Effector CD4-positive, alpha-beta T cell (primary cell): Measurements from ENCODE around the gene MDC1.
A peak's percentile ranks its signal among the peaks of the same experiment; 100 is the strongest.

Experiments used
- DNase-seq: peaks from one replicate; pipeline ENCODE4 v3.0.0-alpha.2; 2020

Gene MDC1

GRCh38 chr6:30691208-30691847 lies 25.8 kb downstream of the MDC1 start:
- no peak for DNase-seq

- peak; percentile 61 for DNase-seq
Observed at GRCh38 chr6:30690403-30691207, 26.5 kb downstream of the MDC1 start, which contains the start of gene NRM. Gene NRM (minus strand): TSS chr6:30690984. CDS start chr6:30690974, 10 bp downstream.

DNA sequence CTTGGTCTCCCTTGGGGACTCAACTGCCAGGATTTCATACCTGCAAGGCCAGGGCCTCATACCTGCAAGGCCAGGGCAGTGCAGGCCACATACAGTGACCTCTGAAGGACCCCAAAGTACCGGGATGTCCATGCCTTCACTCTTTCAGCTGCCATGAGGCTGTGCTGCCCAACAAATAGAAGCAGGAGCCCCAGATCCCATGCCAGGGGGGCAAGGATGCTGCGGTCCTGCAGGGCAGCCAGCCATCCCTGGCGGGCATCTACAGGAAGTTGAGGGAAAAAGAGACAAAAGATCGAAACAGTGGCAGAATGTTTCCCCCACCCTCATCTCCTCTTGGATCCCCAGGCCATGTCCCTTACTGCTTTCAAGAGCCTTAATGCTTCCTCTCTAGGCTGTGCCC lies 27.1 kb downstream of the MDC1 start:
- DNase-seq = no peak

DNA sequence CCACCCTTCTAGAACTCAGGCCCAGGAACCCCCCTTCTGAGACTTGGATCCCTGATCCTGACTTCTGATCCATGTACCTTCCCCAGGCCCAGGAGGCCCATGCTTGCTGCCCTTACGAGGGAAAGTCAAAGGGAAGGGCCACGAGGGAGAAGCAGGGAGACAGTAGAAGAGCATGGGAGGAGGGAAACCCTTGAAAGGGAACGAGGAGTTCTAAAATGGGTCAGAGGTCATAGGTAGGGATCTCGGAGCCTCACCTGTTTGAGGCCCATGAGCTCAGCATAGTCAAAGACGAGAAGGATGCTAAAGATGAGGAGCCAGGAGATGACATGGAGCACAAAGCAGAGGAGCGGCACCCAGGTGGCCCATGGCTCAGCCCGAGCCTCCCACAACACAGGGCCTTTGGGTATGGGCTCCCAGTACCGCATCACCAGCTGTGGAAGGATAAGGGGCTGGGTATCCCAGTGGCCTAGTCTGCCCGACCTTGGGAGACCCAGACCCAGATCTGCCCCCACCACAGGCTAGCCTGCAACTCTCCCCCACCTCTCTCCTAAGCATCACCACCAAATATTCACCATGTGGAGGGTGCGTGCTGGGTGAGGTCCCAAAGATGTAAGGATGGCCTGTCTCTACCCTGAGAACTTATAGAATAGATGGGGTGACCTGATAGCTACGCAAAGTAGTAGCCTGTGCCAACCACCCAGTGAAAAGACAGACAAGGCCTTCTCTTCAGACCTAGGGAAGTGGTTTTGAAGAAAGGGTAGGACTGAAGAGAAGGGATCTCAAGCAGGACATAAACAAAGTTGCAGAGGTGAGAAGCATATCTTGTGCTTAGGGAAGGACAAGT lies 27.8 kb downstream of the MDC1 start:
- no peak for DNase-seq

DNA sequence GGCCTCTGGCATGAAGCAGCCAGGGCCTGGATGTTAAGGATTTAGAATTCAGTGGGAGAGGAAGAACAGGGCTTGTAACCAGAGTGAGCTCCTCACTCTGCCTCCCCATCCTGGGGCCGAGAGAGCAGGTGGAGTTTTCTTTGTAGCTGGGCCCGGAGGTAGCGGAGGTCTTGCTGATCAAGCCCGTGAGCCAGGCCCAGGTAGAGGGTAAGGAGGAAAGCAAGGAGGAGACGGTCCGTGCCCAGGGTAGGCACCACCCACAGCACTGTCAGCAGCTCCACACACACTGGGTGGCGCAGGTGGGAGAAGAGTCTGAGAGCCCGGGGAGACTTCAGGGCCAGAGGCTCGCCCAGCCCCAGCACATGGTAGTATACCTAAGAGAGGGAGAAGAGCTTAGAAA lies 28.5 kb downstream of the MDC1 start:
- DNase-seq = no peak

- DNase-seq = no peak
Observed at GRCh38 chr6:30687659-30688431, 29.2 kb downstream of the MDC1 start.

- DNase-seq = peak; percentile 69
Observed at GRCh38 chr6:30686908-30687658, 30.0 kb downstream of the MDC1 start.

- DNase-seq = peak; percentile 71
Observed at GRCh38 chr6:30686009-30686907, 30.8 kb downstream of the MDC1 start, which contains the start of gene PPP1R18. Gene PPP1R18 (minus strand): TSS chr6:30686645. CDS start chr6:30686018, 627 bp downstream.

DNA sequence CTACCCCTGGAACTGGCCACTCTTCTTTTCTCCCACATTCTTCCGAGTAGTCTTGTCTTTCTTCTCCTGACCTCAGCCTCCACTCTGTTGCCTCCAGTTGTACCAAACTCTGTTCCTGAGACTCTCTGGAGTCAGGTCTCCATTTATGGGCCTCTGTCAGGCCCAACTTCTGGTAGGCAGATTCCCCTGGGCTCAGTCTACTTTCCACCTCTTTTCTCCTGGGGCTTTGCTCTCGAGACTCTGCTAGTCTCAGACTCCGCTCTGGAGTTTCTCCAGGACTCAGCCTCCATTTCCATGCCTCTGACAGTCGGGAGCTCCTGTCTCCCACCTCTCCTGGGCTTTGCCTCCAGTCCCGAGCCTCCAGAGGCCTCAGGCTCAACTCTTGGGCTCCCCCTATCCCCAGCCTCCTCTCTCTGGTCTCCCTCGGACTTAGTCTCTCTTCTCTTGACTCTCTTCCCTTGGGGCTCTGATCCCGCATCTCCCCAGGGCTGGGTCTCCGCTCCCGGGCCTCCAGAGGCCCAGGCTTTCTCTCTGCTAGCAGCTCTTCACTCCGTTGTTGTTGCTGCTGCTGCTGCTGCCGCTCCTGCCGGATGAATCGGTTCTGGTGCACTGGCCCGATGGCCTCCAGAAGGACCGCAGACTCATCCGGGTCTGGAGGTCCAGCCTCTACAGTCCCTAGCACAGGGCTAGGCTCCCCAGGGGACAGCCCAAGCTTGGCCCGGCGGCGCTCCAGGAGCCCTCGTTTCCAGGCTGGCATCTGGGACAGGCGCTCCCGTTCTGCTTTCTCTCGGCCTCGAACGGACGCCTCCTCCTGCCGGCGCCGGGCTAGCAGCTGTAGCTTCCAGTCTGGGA lies 31.7 kb downstream of the MDC1 start:
- DNase-seq = no peak

DNA sequence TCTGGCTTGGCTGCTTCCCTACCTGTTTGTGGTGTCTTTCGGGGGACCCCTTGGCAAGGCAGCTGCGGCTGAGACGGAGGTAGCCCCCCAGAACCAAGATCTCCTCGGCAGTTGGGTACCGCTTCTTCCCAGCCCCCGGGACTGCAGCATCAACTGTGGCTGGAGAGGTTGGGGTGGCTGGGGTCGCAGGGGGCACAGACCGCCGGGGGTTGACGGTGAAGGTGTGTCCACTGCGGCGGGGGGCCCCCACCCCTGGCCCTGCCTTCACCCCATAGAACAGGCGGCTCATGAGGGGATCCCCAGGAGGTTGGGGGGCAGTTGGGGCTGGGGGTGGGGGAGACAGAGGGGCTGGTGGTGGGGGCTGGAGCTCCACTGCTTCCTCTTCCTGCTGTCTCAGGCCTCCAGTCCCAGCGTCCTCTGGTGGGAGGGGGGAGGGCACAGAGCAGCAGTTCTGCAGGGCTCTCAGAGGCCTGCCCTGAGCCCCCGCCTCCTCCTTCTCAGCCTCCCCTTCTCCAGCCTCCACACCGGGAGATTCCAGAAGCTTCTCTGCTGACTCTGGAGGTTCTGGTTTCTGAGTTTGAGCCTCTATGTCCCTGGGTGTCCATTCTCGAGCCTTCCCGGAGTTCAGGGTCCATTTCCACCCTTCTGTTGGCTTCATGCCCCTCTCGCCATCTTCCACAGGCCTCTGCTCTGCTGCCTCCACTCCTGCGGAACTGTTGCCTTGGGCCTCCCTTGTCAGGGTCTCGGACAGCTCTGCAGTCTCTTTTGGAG lies 32.5 kb downstream of the MDC1 start:
- peak; percentile 28 for DNase-seq

- no peak for DNase-seq
Observed at GRCh38 chr6:30683980-30684338, 33.1 kb downstream of the MDC1 start.

GRCh38 chr6:30683183-30683979 lies 33.7 kb downstream of the MDC1 start:
- no peak for DNase-seq

DNA sequence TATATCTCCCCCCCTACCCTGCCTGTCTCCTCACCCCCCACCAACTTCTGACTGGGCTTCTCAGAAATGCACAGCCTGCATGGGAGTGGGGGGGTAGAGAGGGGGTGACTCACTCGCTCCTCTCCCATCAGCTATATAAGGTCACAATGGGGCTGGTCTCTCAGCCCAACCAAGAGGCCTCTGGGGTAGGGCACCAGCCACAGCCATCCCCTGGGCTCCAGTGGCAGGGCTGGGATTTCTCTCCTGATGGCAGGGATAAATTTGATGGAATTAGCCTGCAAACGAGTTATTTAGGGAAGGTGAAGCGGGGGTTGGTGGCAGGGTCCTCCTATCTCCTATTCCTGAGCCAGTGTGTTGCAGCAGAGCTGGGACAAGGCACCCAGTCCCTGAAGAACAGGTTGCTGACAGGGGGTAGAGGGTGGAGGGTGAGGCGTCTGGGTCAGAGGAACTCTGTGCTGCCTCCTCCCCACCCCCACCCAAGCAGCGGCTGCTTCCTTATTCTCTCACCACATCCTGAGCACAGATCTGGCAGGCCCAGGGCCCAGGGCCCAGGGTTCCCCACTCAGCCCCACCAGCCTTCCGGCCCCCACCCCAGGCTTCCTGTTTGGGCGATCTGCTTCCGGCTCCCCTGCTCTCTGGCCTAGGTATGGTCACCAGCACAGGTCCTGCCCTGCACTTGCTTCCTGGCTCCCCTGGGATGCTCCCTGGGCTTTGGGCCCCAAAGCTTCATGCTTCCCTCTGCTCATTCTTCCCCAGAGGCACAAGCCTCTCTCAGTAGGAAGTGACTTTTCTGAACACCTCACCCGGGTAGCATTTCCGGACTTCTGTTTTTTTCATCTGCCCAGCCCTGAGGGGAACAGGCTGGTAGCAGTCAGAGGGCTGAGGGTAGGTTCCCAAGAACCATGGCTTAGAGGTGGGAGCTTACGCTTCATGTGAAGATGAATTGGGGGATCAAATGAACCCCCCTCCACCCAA lies 34.7 kb downstream of the MDC1 start:
- DNase-seq = peak; percentile 81

- no peak for DNase-seq
Observed at GRCh38 chr6:30681766-30682142, 35.3 kb downstream of the MDC1 start.

DNA sequence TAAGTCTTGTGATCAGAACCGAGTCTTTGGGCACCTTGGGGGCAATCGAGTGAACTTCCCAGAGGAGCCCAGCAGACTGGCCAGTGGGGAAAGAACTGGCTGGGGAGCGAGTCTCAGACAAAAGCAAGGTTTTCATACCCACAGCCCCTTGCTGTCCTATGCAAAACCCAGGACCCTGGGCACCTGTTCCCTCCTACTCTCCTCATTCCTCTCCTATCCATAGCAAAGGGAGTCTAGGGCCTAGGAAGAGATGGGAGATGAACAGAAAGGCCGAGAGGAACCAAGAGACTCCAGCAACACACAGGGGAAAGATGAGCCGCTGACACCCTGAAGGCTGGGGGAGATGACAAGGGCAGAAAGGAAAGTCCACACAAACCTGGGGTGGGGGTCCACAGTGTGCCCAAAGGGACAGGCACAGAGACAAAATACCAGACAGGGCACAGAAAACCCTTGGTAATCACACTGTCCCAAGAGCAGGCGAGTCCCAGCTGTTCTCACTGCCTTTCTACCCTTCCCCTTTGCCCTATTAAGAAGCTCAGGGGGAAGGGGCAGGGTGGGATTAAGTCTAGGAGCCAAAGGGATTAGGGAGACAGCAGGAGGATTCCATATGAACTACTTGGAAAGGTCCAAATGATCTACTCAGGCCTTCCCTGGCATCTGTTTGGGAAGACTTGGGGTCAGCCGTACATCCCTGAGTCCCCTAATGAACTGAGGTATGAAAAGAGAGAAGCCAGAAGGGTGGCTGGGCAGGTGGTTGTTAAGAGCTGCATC lies 37.1 kb downstream of the MDC1 start:
- DNase-seq = no peak
